HepG2 (cell line): ENCODE data around the gene ZFAND3. TPM values are rescaled to one million over a fixed set of nuclear protein-coding genes. Genes with fewer than 3 reads are reported as not detected.

Experiments
- HNF1B ChIP-seq: sonication (generic); formaldehyde crosslinking; IDR thresholded peaks from 2 replicates; pipeline ENCODE4 v1.5.1; 2020; ENCODE audit warnings: mild to moderate bottlenecking, moderate library complexity, missing genetic modification reagents
- IKZF4 ChIP-seq: sonication (generic); formaldehyde crosslinking; IDR thresholded peaks from 2 replicates; pipeline ENCODE4 v1.5.1; 2020; ENCODE audit warnings: borderline replicate concordance, mild to moderate bottlenecking, low read depth, missing genetic modification reagents; ENCODE audit errors: not compliant biosample characterization
- MTA1 ChIP-seq: sonication (generic); formaldehyde crosslinking; IDR thresholded peaks from 2 replicates; pipeline ENCODE4 v1.4.0; 2020; ENCODE audit warnings: missing genetic modification reagents, mild to moderate bottlenecking, borderline replicate concordance
- NBN ChIP-seq: fragments of 450-650 bp; conservative IDR thresholded peaks from 2 replicates; pipeline ENCODE4 v1.6.1; 2017
- ONECUT2 ChIP-seq: sonication (generic); formaldehyde crosslinking; IDR thresholded peaks from 2 replicates; pipeline ENCODE4 v1.4.0; 2020; ENCODE audit warnings: missing genetic modification reagents
- SIX4 ChIP-seq: sonication (generic); formaldehyde crosslinking; IDR thresholded peaks from 2 replicates; pipeline ENCODE4 v1.4.0; 2020; ENCODE audit warnings: missing genetic modification reagents
- YEATS2 ChIP-seq: sonication (generic); formaldehyde crosslinking; IDR thresholded peaks from 2 replicates; pipeline ENCODE4 v1.4.0; 2020; ENCODE audit warnings: missing genetic modification reagents, borderline replicate concordance
- ZNF280B ChIP-seq: sonication (generic); formaldehyde crosslinking; IDR thresholded peaks from 2 replicates; pipeline ENCODE4 v1.5.0; 2020; ENCODE audit warnings: missing genetic modification reagents, mild to moderate bottlenecking, borderline replicate concordance
- ZNF292 ChIP-seq: sonication (generic); formaldehyde crosslinking; IDR thresholded peaks from 2 replicates; pipeline ENCODE4 v1.8.1; 2022; ENCODE audit warnings: mild to moderate bottlenecking, low read depth, missing genetic modification reagents, borderline replicate concordance
- ZNF605 ChIP-seq: sonication (generic); formaldehyde crosslinking; IDR thresholded peaks from 2 replicates; pipeline ENCODE4 v1.8.0; 2022; ENCODE audit warnings: mild to moderate bottlenecking, missing genetic modification reagents
- polyA plus RNA-seq, 8 experiments: library from polyadenylated mRNA; depleted of rRNA in 3 of 8; stranded (reverse) in 7 of 8; unstranded in 1 of 8; fragments of >200 nt; fragmentation: Illumina TruSeq in 4 of 8; extraction: Trizol in 4 of 8; gene quantifications; 2 replicates each; pipeline versions ENCODE4 v1.2.1 to v1.2.3, GENCODE V29; 2011 to 2016; ENCODE audit warnings: low read depth in 4 of 8, missing spikeins in 1 of 8, mixed read lengths in 1 of 8; ENCODE audit not compliant: insufficient read depth in 1 of 8
- total RNA-seq, 5 experiments: library from RNA; depleted of rRNA; stranded (reverse); fragments of >200 nt; fragmentation: Illumina TruSeq; extraction: Trizol; gene quantifications; 2 replicates each; pipeline ENCODE4 v1.2.3, GENCODE V29; 2016; ENCODE audit warnings: low read depth in 1 of 5
- TF ChIP-seq, protein P1 (sequence below): sonication (generic); formaldehyde crosslinking; IDR thresholded peaks from 2 replicates; pipeline ENCODE4 v1.4.0; 2020; ENCODE audit warnings: missing genetic modification reagents, borderline replicate concordance
- TF ChIP-seq, protein P2 (sequence below): sonication (generic); formaldehyde crosslinking; IDR thresholded peaks from 2 replicates; pipeline ENCODE4 v1.4.0; 2020; ENCODE audit warnings: mild to moderate bottlenecking, missing genetic modification reagents
- TF ChIP-seq, protein P3 (sequence below): sonication (generic); formaldehyde crosslinking; IDR thresholded peaks from 2 replicates; pipeline ENCODE4 v1.4.0; 2020; ENCODE audit warnings: mild to moderate bottlenecking, missing genetic modification reagents
- TF ChIP-seq, protein P4 (sequence below): sonication (generic); formaldehyde crosslinking; conservative IDR thresholded peaks from 2 replicates; pipeline ENCODE4 v1.8.1; 2023; ENCODE audit warnings: missing genetic modification reagents

Gene ZFAND3
- total and polyA plus RNA-seq, 2 of the 13 experiments (the other 11 are each of a cell fraction or from before 2014, with no cell fraction given): 16.4 to 17.1 TPM

DNA sequence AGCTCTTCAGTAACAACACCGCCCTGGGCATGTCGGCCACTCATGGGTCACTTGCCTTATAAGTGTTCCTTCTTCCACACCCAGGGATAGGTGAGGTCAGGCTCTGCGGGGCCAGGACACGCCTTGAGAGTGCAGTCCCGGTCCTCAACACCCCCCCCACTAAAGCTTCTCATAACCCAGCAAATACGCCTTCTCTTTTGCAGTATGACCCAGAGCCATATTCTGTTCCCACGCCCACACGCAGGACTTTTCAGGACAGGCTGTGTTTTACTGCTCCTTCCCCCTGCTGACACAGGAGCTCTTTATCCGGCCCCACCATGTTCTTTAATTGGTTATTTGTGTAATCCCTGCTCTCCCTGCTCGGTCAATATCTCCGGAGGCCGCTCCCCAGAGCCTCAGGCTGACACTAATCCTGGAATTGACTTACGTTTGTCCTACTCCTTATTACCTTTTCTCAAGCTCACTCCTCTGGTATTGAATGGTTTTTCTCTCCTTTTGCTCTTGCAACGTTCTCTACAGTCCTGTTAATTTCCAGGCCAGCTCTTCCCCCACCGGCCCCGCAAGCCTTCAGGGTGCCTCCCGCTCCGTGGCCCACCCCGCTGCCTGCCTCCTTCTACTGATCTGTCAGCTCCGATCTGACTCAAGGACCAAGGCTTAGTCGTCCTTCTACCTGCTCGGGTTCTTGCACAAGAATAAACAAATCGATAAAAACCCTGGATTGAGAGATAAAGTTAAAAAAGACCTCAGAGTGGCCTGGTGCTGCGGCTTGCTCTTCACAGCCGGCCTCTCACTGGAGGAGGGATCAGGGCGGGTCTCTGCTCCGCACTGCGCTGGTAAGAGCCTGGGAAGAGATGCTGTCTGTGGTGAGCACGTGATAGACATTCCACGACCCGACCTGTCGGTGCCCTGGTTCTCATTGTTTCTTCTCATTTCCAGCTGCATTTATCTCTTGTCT is 357.5 kb downstream of the ZFAND3 start (continued):
- TF ChIP-seq, protein P1, sequence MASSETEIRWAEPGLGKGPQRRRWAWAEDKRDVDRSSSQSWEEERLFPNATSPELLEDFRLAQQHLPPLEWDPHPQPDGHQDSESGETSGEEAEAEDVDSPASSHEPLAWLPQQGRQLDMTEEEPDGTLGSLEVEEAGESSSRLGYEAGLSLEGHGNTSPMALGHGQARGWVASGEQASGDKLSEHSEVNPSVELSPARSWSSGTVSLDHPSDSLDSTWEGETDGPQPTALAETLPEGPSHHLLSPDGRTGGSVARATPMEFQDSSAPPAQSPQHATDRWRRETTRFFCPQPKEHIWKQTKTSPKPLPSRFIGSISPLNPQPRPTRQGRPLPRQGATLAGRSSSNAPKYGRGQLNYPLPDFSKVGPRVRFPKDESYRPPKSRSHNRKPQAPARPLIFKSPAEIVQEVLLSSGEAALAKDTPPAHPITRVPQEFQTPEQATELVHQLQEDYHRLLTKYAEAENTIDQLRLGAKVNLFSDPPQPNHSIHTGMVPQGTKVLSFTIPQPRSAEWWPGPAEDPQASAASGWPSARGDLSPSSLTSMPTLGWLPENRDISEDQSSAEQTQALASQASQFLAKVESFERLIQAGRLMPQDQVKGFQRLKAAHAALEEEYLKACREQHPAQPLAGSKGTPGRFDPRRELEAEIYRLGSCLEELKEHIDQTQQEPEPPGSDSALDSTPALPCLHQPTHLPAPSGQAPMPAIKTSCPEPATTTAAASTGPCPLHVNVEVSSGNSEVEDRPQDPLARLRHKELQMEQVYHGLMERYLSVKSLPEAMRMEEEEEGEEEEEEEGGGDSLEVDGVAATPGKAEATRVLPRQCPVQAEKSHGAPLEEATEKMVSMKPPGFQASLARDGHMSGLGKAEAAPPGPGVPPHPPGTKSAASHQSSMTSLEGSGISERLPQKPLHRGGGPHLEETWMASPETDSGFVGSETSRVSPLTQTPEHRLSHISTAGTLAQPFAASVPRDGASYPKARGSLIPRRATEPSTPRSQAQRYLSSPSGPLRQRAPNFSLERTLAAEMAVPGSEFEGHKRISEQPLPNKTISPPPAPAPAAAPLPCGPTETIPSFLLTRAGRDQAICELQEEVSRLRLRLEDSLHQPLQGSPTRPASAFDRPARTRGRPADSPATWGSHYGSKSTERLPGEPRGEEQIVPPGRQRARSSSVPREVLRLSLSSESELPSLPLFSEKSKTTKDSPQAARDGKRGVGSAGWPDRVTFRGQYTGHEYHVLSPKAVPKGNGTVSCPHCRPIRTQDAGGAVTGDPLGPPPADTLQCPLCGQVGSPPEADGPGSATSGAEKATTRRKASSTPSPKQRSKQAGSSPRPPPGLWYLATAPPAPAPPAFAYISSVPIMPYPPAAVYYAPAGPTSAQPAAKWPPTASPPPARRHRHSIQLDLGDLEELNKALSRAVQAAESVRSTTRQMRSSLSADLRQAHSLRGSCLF (CRISPR knock-in tag): no peak
- TF ChIP-seq ZNF280B (CRISPR knock-in tag) (no peak), SIX4 (CRISPR knock-in tag) (no peak), MTA1 (peak; percentile 56; the same call in 1 of the 2 replicates), NBN (no peak), ONECUT2 (peak; percentile 91), HNF1B (CRISPR knock-in tag) (no peak), IKZF4 (no peak), ZNF605 (CRISPR knock-in tag) (peak; percentile 72; the same call in 1 of the 2 replicates), ZNF292 (CRISPR knock-in tag) (peak; percentile 26; the same call in 1 of the 2 replicates), YEATS2 (CRISPR knock-in tag) (no peak)
- TF ChIP-seq, protein P2, sequence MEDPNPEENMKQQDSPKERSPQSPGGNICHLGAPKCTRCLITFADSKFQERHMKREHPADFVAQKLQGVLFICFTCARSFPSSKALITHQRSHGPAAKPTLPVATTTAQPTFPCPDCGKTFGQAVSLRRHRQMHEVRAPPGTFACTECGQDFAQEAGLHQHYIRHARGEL (CRISPR knock-in tag): no peak
- TF ChIP-seq, protein P3, sequence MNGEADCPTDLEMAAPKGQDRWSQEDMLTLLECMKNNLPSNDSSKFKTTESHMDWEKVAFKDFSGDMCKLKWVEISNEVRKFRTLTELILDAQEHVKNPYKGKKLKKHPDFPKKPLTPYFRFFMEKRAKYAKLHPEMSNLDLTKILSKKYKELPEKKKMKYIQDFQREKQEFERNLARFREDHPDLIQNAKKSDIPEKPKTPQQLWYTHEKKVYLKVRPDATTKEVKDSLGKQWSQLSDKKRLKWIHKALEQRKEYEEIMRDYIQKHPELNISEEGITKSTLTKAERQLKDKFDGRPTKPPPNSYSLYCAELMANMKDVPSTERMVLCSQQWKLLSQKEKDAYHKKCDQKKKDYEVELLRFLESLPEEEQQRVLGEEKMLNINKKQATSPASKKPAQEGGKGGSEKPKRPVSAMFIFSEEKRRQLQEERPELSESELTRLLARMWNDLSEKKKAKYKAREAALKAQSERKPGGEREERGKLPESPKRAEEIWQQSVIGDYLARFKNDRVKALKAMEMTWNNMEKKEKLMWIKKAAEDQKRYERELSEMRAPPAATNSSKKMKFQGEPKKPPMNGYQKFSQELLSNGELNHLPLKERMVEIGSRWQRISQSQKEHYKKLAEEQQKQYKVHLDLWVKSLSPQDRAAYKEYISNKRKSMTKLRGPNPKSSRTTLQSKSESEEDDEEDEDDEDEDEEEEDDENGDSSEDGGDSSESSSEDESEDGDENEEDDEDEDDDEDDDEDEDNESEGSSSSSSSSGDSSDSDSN (CRISPR knock-in tag): peak; percentile 23; the same call in 1 of the 2 replicates
- TF ChIP-seq, protein P4, sequence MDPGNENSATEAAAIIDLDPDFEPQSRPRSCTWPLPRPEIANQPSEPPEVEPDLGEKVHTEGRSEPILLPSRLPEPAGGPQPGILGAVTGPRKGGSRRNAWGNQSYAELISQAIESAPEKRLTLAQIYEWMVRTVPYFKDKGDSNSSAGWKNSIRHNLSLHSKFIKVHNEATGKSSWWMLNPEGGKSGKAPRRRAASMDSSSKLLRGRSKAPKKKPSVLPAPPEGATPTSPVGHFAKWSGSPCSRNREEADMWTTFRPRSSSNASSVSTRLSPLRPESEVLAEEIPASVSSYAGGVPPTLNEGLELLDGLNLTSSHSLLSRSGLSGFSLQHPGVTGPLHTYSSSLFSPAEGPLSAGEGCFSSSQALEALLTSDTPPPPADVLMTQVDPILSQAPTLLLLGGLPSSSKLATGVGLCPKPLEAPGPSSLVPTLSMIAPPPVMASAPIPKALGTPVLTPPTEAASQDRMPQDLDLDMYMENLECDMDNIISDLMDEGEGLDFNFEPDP (CRISPR knock-in tag): 0 out of 2 replicates have a peak, but pooled peaks have one; percentile 65
